Retina (tissue), 1 donor: ENCODE measurements around the gene KCNE1.
"Not testable (repeated sequence)": the region's sequence is repeated elsewhere in the genome, so short reads cannot be mapped to it uniquely, and the experiment has no call there.

Experiments
- DNase-seq: peaks from one replicate; pipeline ENCODE4 v3.0.0-alpha.2; 2016

The KCNE1 gene

DNA sequence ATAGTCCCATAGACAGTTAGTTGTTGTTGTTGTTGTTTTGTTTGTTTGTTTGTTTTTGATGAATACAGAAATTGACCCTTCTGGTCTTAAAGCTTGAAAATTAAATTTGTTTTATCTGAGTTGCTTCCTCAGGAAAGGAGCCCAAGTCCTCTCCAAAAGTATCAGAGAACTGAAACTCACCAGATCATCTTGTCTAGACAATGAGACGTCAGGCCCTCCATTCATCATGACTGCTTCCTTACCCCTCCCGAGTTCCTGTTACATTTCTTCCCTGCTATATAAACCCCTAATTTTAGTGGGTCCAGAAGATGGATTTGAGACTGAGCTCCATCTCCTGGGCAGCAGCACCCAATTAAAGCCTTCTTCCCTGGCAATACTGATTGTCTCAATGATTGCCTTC lies 105.3 kb downstream of the KCNE1 start:
- not testable (repeated sequence) for DNase-seq

DNA sequence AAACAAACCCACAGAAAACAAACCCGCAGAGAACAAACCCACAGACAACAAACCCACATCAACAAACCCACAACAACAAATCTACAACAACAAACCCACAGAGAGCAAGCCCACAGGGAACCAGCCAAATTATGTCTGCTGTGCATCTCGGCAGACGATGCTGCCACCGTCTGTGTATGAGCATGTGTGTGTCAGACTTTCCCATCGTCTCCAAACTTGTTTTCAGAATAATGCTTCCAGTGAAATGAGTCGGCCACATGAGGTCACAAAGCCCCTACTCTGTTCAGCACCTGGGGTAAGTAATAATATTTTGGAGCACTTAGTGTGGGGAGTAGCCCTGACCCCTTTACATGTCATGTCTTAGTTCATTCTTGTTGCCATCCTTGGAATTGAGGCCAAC lies 105.9 kb downstream of the KCNE1 start:
- not testable (repeated sequence) for DNase-seq

DNA sequence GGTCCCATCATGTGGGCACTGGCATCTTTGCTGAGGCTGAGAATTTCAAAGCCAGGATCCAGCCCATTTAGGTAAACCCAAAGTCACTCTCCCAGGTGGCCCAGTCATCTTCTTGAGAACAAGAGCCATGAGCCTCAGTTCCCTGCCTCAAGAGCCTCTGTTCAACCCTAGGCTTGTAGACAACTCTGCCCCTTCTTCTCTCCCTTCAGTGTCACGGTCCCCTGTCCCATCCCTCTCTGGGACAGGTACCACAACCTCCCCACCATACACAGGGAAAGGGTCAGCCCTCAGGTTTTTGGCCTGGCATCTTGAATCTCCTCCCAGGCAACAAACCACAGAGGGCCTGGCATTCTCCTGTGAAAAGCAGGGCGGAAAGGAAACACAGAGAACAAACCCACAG lies 106.3 kb downstream of the KCNE1 start:
- not testable (repeated sequence) for DNase-seq

DNA sequence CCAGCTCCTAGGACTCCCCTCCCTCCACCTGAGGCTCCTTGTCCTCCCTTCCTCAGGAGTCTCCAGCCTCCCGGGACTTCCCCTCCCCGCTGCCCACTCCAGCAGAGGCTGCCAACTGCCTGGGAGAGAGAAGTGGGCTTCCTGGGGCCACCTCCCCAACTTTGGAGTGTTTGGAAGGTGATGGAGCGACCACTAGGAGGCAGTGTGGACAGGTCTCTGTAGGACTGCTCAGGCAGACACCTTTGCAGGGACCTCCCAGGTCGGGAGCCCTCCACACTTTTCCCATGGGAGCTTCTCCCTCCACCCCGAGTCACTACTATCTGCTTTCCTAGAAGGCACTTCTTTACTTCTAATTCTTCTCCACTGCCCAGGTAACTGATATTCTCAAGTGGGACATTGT lies 107.3 kb downstream of the KCNE1 start:
- DNase-seq = not testable (repeated sequence)

DNA sequence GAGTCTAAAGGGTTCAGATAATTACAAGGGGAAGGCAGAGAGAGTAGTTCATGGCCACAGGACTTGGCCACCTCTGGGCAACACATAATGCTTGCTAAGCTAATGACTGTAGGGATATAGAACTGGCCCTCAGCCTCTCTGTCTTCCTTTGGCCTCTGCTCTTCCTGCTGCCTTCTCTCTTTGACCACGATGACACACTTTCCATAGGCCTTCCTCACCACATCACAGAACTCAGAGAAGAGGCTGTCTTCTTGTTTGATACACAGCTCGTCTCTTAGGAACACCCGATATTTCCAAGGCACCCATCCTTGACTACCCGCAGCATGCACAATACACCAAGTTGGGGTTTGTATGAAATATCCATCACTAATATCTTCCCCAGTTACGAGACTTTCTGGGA lies 111.5 kb downstream of the KCNE1 start:
- DNase-seq = not testable (repeated sequence)
